ENCODE measurements around the gene MST1R.

GRCh38 chr3:49844464-49845183 is 59.0 kb downstream of the MST1R start:
- TF ChIP-seq POLR2A (IDR thresholded peaks at IDR 0.05) (no peak), CTCF (IDR thresholded peaks at IDR 0.05) (no peak)

Measured in right lobe of liver (tissue), 4 donors.